ENCODE results near the gene CBLC.

CBLC gene

GRCh38 chr19:44777715-44778347, at the start of gene CBLC:
TSS of gene CBLC (plus strand) at chr19:44777890. CDS start at chr19:44777932, 42 bp downstream.
- DNase-seq (ENCODE audit: low read depth in 2 of 2), result no peak

- no peak for DNase-seq (ENCODE audit: low read depth in 2 of 2)
These were observed 49.5 kb upstream of the CBLC start for GRCh38 chr19:44728178-44728577.

- DNase-seq (ENCODE audit: low read depth in 2 of 2), result no peak
These were observed 48.1 kb upstream of the CBLC start for GRCh38 chr19:44729516-44730033.

GRCh38 chr19:44731081-44731480, 46.6 kb upstream of the CBLC start:
- DNase-seq (ENCODE audit: low read depth in 2 of 2), result no peak

- no peak for DNase-seq (ENCODE audit: low read depth in 2 of 2)
These were observed 46.1 kb upstream of the CBLC start for GRCh38 chr19:44731622-44732021.

- no peak for DNase-seq (ENCODE audit: low read depth in 2 of 2)
These were observed 45.3 kb upstream of the CBLC start for GRCh38 chr19:44732235-44733014.

GRCh38 chr19:44734357-44734756, 43.3 kb upstream of the CBLC start:
- no peak for DNase-seq (ENCODE audit: low read depth in 2 of 2)

GRCh38 chr19:44735011-44735410, 42.7 kb upstream of the CBLC start:
- no peak for DNase-seq (ENCODE audit: low read depth in 2 of 2)

- DNase-seq (ENCODE audit: low read depth in 2 of 2), result no peak
These were observed 40.2 kb upstream of the CBLC start for GRCh38 chr19:44737238-44738071.

GRCh38 chr19:44738136-44738535, 39.6 kb upstream of the CBLC start:
- no peak for DNase-seq (ENCODE audit: low read depth in 2 of 2)

GRCh38 chr19:44738603-44739558, 38.8 kb upstream of the CBLC start:
- no peak for DNase-seq (ENCODE audit: low read depth in 2 of 2)

GRCh38 chr19:44740351-44740824, 37.3 kb upstream of the CBLC start:
- DNase-seq (ENCODE audit: low read depth in 2 of 2), result no peak

- DNase-seq (ENCODE audit: low read depth in 2 of 2), result no peak
These were observed 36.4 kb upstream of the CBLC start for GRCh38 chr19:44741258-44741731.

- DNase-seq (ENCODE audit: low read depth in 2 of 2), result peak in 1 of 2 donors; percentile 21
These were observed 35.8 kb upstream of the CBLC start for GRCh38 chr19:44741841-44742329.

- DNase-seq (ENCODE audit: low read depth in 2 of 2), result no peak
These were observed 35.2 kb upstream of the CBLC start for GRCh38 chr19:44742330-44743061.

GRCh38 chr19:44744871-44745332, 32.8 kb upstream of the CBLC start:
- DNase-seq (ENCODE audit: low read depth in 2 of 2), result no peak

- no peak for DNase-seq (ENCODE audit: low read depth in 2 of 2)
These were observed 32.3 kb upstream of the CBLC start for GRCh38 chr19:44745341-44745831.

- DNase-seq (ENCODE audit: low read depth in 2 of 2), result no peak
These were observed 31.6 kb upstream of the CBLC start for GRCh38 chr19:44745887-44746600.

- DNase-seq (ENCODE audit: low read depth in 2 of 2), result no peak
These were observed 31.1 kb upstream of the CBLC start for GRCh38 chr19:44746616-44746945.
